Measurements from ENCODE around the gene PLEKHG3. TPM values are rescaled to one million over a fixed set of nuclear protein-coding genes. Genes with fewer than 3 reads are reported as not detected.

The PLEKHG3 gene
- total RNA-seq, 1 experiment from 2014 or later = 34.0 TPM

DNA sequence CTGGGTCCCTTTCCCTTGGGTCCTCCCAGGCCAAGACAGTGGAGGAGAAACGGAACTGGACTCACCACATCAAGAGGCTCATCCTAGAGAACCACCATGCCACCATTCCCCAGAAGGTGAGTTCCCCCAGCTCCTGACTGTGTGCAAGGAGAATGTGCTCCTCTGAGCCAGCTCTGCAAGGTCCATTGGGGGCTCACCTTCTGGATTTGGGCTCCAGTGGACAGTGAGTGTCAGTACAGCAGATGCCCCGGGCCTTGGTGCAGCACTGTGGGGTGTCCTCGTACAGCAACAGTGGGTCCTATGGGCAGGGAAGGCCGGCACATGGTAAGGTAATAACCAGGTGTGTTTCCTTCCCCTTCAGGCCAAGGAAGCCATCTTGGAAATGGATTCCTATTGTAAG is 27.8 kb downstream of the PLEKHG3 start:
- no peak overlapping the region for H3K27ac ChIP-seq (ENCODE audit: low read length)
- TF ChIP-seq SIN3A (IDR thresholded peaks at IDR 0.05; ENCODE audit: borderline replicate concordance, insufficient read depth, low read depth, low read length) = no peak
- TF ChIP-seq, protein P1, sequence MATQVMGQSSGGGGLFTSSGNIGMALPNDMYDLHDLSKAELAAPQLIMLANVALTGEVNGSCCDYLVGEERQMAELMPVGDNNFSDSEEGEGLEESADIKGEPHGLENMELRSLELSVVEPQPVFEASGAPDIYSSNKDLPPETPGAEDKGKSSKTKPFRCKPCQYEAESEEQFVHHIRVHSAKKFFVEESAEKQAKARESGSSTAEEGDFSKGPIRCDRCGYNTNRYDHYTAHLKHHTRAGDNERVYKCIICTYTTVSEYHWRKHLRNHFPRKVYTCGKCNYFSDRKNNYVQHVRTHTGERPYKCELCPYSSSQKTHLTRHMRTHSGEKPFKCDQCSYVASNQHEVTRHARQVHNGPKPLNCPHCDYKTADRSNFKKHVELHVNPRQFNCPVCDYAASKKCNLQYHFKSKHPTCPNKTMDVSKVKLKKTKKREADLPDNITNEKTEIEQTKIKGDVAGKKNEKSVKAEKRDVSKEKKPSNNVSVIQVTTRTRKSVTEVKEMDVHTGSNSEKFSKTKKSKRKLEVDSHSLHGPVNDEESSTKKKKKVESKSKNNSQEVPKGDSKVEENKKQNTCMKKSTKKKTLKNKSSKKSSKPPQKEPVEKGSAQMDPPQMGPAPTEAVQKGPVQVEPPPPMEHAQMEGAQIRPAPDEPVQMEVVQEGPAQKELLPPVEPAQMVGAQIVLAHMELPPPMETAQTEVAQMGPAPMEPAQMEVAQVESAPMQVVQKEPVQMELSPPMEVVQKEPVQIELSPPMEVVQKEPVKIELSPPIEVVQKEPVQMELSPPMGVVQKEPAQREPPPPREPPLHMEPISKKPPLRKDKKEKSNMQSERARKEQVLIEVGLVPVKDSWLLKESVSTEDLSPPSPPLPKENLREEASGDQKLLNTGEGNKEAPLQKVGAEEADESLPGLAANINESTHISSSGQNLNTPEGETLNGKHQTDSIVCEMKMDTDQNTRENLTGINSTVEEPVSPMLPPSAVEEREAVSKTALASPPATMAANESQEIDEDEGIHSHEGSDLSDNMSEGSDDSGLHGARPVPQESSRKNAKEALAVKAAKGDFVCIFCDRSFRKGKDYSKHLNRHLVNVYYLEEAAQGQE (IDR thresholded peaks at IDR 0.05; ENCODE audit: insufficient read depth in 1 of 2, low read depth in 2 of 2, low read length in 1 of 2) = no peak
- TF ChIP-seq, protein P2, sequence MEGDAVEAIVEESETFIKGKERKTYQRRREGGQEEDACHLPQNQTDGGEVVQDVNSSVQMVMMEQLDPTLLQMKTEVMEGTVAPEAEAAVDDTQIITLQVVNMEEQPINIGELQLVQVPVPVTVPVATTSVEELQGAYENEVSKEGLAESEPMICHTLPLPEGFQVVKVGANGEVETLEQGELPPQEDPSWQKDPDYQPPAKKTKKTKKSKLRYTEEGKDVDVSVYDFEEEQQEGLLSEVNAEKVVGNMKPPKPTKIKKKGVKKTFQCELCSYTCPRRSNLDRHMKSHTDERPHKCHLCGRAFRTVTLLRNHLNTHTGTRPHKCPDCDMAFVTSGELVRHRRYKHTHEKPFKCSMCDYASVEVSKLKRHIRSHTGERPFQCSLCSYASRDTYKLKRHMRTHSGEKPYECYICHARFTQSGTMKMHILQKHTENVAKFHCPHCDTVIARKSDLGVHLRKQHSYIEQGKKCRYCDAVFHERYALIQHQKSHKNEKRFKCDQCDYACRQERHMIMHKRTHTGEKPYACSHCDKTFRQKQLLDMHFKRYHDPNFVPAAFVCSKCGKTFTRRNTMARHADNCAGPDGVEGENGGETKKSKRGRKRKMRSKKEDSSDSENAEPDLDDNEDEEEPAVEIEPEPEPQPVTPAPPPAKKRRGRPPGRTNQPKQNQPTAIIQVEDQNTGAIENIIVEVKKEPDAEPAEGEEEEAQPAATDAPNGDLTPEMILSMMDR (IDR thresholded peaks at IDR 0.05) = no peak
- TF ChIP-seq TCF7L2 (IDR thresholded peaks at IDR 0.05; ENCODE audit: low read depth, low read length) = no peak
- TF ChIP-seq POLR2AphosphoS5 (IDR thresholded peaks at IDR 0.05; ENCODE audit: low read depth, low read length) = no peak
- no peak for DNase-seq (ENCODE audit: low read depth, low spot score)
- ChIA-PET CTCF (no interaction called here), POLR2A (no interaction called here)
- in situ Hi-C loops (cut with HindIII; ENCODE audit: low pct_unique_long_range_greater_than_20kb, low sequenced_read_pairs) (no loop called here), intact Hi-C loops (cut with micrococcal nuclease; ENCODE audit: unreplicated experiment) (no loop called here)
- H3K4me1 ChIP-seq (ENCODE audit: control insufficient read depth, insufficient read depth, low read length) = no peaks in the 10 kb centered on the region
- H3K36me3 ChIP-seq (ENCODE audit: control insufficient read depth, insufficient read depth, low read length) = no peaks in the 10 kb centered on the region
- H3K9me3 ChIP-seq (ENCODE audit: control insufficient read depth, insufficient read depth, low read depth, low read length) = no peaks in the 10 kb centered on the region
- no TSS peak for BruUV-seq (replicated peaks)
- no peak overlapping the region for H3K4me3 ChIP-seq (ENCODE audit: low read depth in 2 of 2, low read length in 2 of 2)
- no peaks in the 10 kb centered on the region for H3K27me3 ChIP-seq (ENCODE audit: control insufficient read depth, insufficient read depth, low read length)
- no peak for ATAC-seq

DNA sequence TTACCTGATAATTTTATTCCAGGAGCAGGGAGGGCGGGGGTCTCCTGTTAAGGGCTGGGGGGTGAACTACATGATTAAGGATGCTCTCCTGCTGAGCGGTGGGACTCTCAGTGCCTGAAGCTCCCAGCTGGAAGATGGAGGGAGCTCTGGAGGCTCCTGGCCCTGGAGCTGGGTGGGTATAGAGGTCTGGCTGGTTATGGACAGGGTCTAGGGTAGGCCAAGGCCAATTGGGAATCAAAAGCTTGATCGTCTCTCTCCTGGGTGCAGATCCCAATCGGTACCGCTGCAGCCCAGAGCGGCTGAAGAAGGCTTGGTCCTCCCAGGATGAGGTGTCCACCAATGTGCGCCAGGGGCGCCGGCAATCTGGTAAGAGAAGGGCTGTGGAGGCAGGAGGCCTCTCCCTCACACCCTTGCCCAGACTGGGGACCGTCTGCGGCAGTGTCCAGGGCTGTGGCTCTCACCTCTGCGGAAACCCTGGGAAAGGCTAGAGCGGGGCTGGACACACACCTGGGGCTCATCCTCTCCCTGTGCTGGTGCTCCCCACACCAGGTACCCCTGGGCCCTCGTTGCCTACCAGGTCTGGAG is 28.4 kb downstream of the PLEKHG3 start:
- Histone ChIP-seq H3K36me3 (ENCODE audit: control insufficient read depth, insufficient read depth, low read length) (no peaks in the 10 kb centered on the region), H3K27ac (ENCODE audit: low read length) (no peak overlapping the region), H3K4me3 (ENCODE audit: low read depth in 2 of 2, low read length in 2 of 2) (no peak overlapping the region), H3K4me1 (ENCODE audit: control insufficient read depth, insufficient read depth, low read length) (no peaks in the 10 kb centered on the region), H3K9me3 (ENCODE audit: control insufficient read depth, insufficient read depth, low read depth, low read length) (no peaks in the 10 kb centered on the region), H3K27me3 (ENCODE audit: control insufficient read depth, insufficient read depth, low read length) (no peaks in the 10 kb centered on the region)
- ATAC-seq = no peak
- BruUV-seq (replicated peaks) = no TSS peak
- DNase-seq (ENCODE audit: low read depth, low spot score) = no peak
- in situ Hi-C loops (cut with HindIII; ENCODE audit: low pct_unique_long_range_greater_than_20kb, low sequenced_read_pairs) = no loop called here
- ChIA-PET POLR2A (no interaction called here), CTCF (no interaction called here)
- TF ChIP-seq POLR2AphosphoS5 (IDR thresholded peaks at IDR 0.05; ENCODE audit: low read depth, low read length) = no peak
- TF ChIP-seq SIN3A (IDR thresholded peaks at IDR 0.05; ENCODE audit: borderline replicate concordance, insufficient read depth, low read depth, low read length) = no peak
- TF ChIP-seq, protein P2 (IDR thresholded peaks at IDR 0.05) = no peak
- no peak for TF ChIP-seq TCF7L2 (IDR thresholded peaks at IDR 0.05; ENCODE audit: low read depth, low read length)
- TF ChIP-seq, protein P1 (IDR thresholded peaks at IDR 0.05; ENCODE audit: insufficient read depth in 1 of 2, low read depth in 2 of 2, low read length in 1 of 2) = no peak
- intact Hi-C loops (cut with micrococcal nuclease; ENCODE audit: unreplicated experiment) = no loop called here
